ENCODE data around the gene CACTIN. TPM values are rescaled to one million over a fixed set of nuclear protein-coding genes. Genes with fewer than 3 reads are reported as not detected.

The CACTIN gene
- total RNA-seq, 1 experiment from 2014 or later: 25.1 TPM

GRCh38 chr19:3664879-3665642 is 38.5 kb upstream of the CACTIN start:
- Mint-ChIP-seq H3K9me3 (ENCODE audit: unreplicated experiment) (no peaks in the 10 kb centered on the region), H3K36me3 (ENCODE audit: insufficient read depth, unreplicated experiment) (peaks cover 9% of the 10 kb centered on the region), H3K27ac (ENCODE audit: low read depth, unreplicated experiment) (no peak overlapping the region), H3K4me3 (ENCODE audit: unreplicated experiment) (no peak overlapping the region), H3K27me3 (ENCODE audit: insufficient read depth, unreplicated experiment) (no peaks in the 10 kb centered on the region), H3K4me1 (ENCODE audit: insufficient read depth, unreplicated experiment) (no peaks in the 10 kb centered on the region)
- BruUV-seq (replicated peaks): no TSS peak
- no peak for DNase-seq (ENCODE audit: unreplicated experiment)
- intact Hi-C loops (cut with micrococcal nuclease): loop anchor here (2.0 kb wide), 1 partner anchor 42 kb away; no protein-coding TSS in a partner anchor
- ChIA-PET CTCF (interaction anchor here (0.6 to 2.5 kb wide), 7 partner anchors 9 to 655 kb away, joined by 3 to 18 read pairs (median 3); no protein-coding TSS in a partner anchor), POLR2A (interaction anchor here (0.6 kb wide), 1 partner anchor 114 kb away, joined by 3 read pairs; no protein-coding TSS in a partner anchor)
- TF ChIP-seq CTCF (IDR thresholded peaks at IDR 0.05; ENCODE audit: unreplicated experiment): no peak

GRCh38 chr19:3663838-3664237 is 37.2 kb upstream of the CACTIN start:
- no peak for TF ChIP-seq CTCF (IDR thresholded peaks at IDR 0.05; ENCODE audit: unreplicated experiment)
- CTCF ChIA-PET: interaction anchor here (1.5 kb wide), 1 partner anchor 11 kb away, joined by 4 read pairs; no protein-coding TSS in a partner anchor

GRCh38 chr19:3661284-3662238 is 35.0 kb upstream of the CACTIN start:
- Mint-ChIP-seq H3K27ac (ENCODE audit: low read depth, unreplicated experiment) (no peak overlapping the region), H3K4me1 (ENCODE audit: insufficient read depth, unreplicated experiment) (no peaks in the 10 kb centered on the region), H3K36me3 (ENCODE audit: insufficient read depth, unreplicated experiment) (peaks cover 20% of the 10 kb centered on the region), H3K27me3 (ENCODE audit: insufficient read depth, unreplicated experiment) (no peaks in the 10 kb centered on the region), H3K4me3 (ENCODE audit: unreplicated experiment) (no peak overlapping the region), H3K9me3 (ENCODE audit: unreplicated experiment) (no peaks in the 10 kb centered on the region)
- intact Hi-C loops (cut with micrococcal nuclease): no loop called here
- no TSS peak for BruUV-seq (replicated peaks)
- ChIA-PET POLR2A (interaction anchor here (0.7 kb wide), 1 partner anchor 14 kb away, joined by 3 read pairs; no protein-coding TSS in a partner anchor), CTCF (interaction anchor here (0.6 to 1.0 kb wide), 5 partner anchors 10 to 943 kb away, joined by 3 to 4 read pairs (median 3); no protein-coding TSS in a partner anchor)
- no peak for TF ChIP-seq CTCF (IDR thresholded peaks at IDR 0.05; ENCODE audit: unreplicated experiment)
- no peak for DNase-seq (ENCODE audit: unreplicated experiment)

More at GRCh38 chr19:3663838-3664237, 37.2 kb upstream of the CACTIN start:
- Mint-ChIP-seq H3K27me3 (ENCODE audit: insufficient read depth, unreplicated experiment) (no peaks in the 10 kb centered on the region), H3K4me1 (ENCODE audit: insufficient read depth, unreplicated experiment) (no peaks in the 10 kb centered on the region), H3K9me3 (ENCODE audit: unreplicated experiment) (no peaks in the 10 kb centered on the region), H3K27ac (ENCODE audit: low read depth, unreplicated experiment) (no peak overlapping the region), H3K36me3 (ENCODE audit: insufficient read depth, unreplicated experiment) (peaks cover 9% of the 10 kb centered on the region), H3K4me3 (ENCODE audit: unreplicated experiment) (no peak overlapping the region)
- no TSS peak for BruUV-seq (replicated peaks)
- POLR2A ChIA-PET: no interaction called here
- no peak for DNase-seq (ENCODE audit: unreplicated experiment)
- intact Hi-C loops (cut with micrococcal nuclease): loop anchor here (2.0 kb wide), 1 partner anchor 43 kb away; no protein-coding TSS in a partner anchor
